Measurements from ENCODE around the gene LRRC4C. TPM values are rescaled to one million over a fixed set of nuclear protein-coding genes. Genes with fewer than 3 reads are reported as not detected.
A peak's percentile ranks its signal among the peaks of the same experiment; 100 is the strongest.

Gene LRRC4C
- total RNA-seq, 1 donor from 2014 or later: 1.3 TPM

DNA sequence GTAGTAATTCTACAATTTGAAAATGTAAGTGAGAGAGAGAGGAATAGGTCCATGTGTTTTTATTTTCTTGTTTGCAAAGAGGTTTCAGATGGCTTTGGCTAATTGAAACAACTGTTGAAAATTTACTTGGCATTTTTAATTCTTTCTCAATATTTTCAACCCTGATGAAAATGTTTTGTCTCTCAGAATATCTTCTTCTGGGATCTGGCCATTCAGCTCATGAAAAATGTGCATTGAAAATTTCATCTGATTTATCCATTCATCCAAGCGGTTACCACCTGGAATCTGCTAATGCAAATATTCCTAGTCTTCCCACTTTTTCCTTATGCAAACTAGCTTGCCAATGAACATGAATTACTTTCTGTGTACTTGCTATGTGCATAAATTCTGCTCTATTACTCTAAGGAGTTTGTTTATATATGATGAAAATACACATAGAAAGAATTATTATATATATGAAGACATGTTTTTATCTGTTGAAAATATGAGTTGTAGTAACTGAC lies 621.2 kb downstream of the LRRC4C start:
- Mint-ChIP-seq H3K27ac (no peak overlapping the region), H3K36me3 (ENCODE audit: insufficient read depth) (no peaks in the 10 kb centered on the region), H3K4me3 (ENCODE audit: low read depth) (no peak overlapping the region), H3K4me1 (ENCODE audit: low read depth) (no peaks in the 10 kb centered on the region), H3K27me3 (no peaks in the 10 kb centered on the region), H3K9me3 (ENCODE audit: low read depth) (no peaks in the 10 kb centered on the region)
- TF ChIP-seq, protein P1, sequence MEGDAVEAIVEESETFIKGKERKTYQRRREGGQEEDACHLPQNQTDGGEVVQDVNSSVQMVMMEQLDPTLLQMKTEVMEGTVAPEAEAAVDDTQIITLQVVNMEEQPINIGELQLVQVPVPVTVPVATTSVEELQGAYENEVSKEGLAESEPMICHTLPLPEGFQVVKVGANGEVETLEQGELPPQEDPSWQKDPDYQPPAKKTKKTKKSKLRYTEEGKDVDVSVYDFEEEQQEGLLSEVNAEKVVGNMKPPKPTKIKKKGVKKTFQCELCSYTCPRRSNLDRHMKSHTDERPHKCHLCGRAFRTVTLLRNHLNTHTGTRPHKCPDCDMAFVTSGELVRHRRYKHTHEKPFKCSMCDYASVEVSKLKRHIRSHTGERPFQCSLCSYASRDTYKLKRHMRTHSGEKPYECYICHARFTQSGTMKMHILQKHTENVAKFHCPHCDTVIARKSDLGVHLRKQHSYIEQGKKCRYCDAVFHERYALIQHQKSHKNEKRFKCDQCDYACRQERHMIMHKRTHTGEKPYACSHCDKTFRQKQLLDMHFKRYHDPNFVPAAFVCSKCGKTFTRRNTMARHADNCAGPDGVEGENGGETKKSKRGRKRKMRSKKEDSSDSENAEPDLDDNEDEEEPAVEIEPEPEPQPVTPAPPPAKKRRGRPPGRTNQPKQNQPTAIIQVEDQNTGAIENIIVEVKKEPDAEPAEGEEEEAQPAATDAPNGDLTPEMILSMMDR (IDR thresholded peaks at IDR 0.05; ENCODE audit: unreplicated experiment): no peak
- no peak for DNase-seq (ENCODE audit: low spot score, unreplicated experiment)

DNA sequence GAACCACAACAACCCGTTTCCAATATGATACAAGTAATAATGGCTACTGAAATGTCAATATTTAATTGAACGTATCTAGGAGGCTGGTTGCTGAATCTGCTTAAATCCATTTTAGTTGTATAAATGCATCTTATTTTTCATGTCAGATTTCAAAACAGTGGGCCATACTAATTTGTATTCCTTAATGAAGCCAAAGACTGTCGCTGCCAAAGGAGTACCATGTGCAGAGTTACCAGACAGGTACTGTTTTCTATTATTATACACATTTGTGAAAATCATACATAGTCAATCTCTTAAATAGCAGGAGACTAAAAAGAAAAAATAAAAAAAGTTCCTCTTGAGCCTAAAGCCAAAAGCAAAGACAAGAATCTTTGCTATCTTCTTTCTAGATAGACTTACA lies 632.3 kb downstream of the LRRC4C start:
- no peak overlapping the region for H3K4me3 Mint-ChIP-seq (ENCODE audit: low read depth)
- TF ChIP-seq, protein P1 (IDR thresholded peaks at IDR 0.05; ENCODE audit: unreplicated experiment): no peak
- peaks cover 2% of the 10 kb centered on the region for H3K4me1 Mint-ChIP-seq (ENCODE audit: low read depth)
- no peaks in the 10 kb centered on the region for H3K27me3 Mint-ChIP-seq
- no peak for DNase-seq (ENCODE audit: low spot score, unreplicated experiment)
- no peak overlapping the region for H3K27ac Mint-ChIP-seq
- peaks cover 1% of the 10 kb centered on the region for H3K9me3 Mint-ChIP-seq (ENCODE audit: low read depth)
- H3K36me3 Mint-ChIP-seq (ENCODE audit: insufficient read depth): no peaks in the 10 kb centered on the region

DNA sequence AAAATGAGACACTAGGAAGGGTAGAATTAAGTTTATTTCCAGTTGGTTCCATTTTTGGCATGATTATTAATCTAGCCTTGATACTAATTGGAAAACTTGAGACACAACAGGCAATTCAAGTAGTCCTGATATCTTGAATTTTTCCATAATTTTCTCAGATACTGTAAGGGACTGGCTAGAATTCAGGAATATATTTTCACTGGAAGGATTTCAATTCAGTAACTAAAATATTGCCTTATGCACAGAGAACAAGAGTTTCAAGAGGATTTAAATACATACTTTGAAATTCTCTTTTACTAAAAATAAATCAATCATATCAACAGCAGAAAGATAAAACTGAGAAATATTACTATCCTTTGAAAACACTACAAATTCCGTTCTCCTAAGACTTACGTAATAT lies 632.9 kb downstream of the LRRC4C start:
- H3K4me3 Mint-ChIP-seq (ENCODE audit: low read depth): no peak overlapping the region
- H3K4me1 Mint-ChIP-seq (ENCODE audit: low read depth): peaks cover 2% of the 10 kb centered on the region
- H3K9me3 Mint-ChIP-seq (ENCODE audit: low read depth): peaks cover 3% of the 10 kb centered on the region
- no peak overlapping the region for H3K27ac Mint-ChIP-seq
- no peaks in the 10 kb centered on the region for H3K36me3 Mint-ChIP-seq (ENCODE audit: insufficient read depth)
- TF ChIP-seq, protein P1 (IDR thresholded peaks at IDR 0.05; ENCODE audit: unreplicated experiment): no peak
- no peak for DNase-seq (ENCODE audit: low spot score, unreplicated experiment)
- H3K27me3 Mint-ChIP-seq: no peaks in the 10 kb centered on the region

DNA sequence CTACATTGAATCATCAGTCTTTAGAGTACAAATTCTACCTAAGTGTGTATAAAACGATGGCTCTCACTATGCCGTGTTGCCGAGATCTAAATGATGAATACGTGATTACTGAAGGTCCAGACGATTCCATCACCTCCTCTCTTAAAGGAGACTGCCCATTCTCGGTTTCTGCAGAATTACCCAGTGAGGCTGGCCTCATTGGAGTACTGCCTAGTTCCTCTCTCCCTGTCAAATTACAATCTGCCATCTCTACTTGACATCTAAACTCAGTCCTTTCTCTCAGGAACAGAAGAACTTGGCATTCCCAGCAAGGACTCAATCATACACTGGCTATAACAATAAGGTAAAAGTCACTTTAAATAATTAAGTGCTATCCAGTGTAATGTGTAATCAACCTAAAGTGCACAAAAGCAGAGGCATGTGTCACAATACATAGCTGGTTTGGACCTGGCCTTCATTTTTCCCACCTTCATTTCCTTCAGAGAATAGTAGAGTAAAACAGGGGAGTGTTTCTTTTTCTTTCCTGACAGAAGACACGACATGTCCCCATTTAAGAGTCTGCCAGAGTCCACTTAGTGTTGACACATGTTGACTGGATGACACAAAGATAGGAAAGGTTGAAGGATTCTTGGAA lies 634.1 kb downstream of the LRRC4C start:
- Mint-ChIP-seq H3K9me3 (ENCODE audit: low read depth) (peaks cover 3% of the 10 kb centered on the region), H3K27me3 (no peaks in the 10 kb centered on the region), H3K27ac (no peak overlapping the region), H3K36me3 (ENCODE audit: insufficient read depth) (no peaks in the 10 kb centered on the region), H3K4me3 (ENCODE audit: low read depth) (no peak overlapping the region), H3K4me1 (ENCODE audit: low read depth) (peaks cover 2% of the 10 kb centered on the region)
- TF ChIP-seq, protein P1 (IDR thresholded peaks at IDR 0.05; ENCODE audit: unreplicated experiment): no peak
- no peak for DNase-seq (ENCODE audit: low spot score, unreplicated experiment)

DNA sequence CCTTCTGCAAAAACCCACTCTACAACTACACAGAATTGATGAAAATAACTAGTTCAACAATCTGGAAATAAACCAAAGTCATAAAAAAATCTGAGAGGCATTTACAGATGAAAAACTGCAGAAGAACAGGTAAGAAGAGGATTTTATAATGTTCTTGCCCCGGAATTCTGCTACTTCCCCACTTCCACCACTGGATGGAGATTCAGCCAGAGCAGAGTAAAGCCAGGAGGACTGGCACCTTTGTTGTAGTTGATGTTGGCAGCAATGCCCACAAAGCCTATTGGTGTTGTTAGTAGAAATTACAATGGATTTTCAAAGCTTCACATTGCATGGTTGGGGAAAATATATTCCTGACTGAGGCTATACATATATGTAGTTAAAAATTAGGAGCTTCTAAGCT lies 640.2 kb downstream of the LRRC4C start:
- TF ChIP-seq, protein P1 (IDR thresholded peaks at IDR 0.05; ENCODE audit: unreplicated experiment): peak; percentile 38

More for the DNA sequence above, 640.2 kb downstream of the LRRC4C start:
- Mint-ChIP-seq H3K36me3 (ENCODE audit: insufficient read depth) (no peaks in the 10 kb centered on the region), H3K4me1 (ENCODE audit: low read depth) (peaks cover 4% of the 10 kb centered on the region), H3K27me3 (no peaks in the 10 kb centered on the region), H3K9me3 (ENCODE audit: low read depth) (peaks cover 3% of the 10 kb centered on the region), H3K27ac (no peak overlapping the region), H3K4me3 (ENCODE audit: low read depth) (no peak overlapping the region)
- DNase-seq (ENCODE audit: low spot score, unreplicated experiment): no peak

Measured in progenitor cell of endocrine pancreas (in vitro differentiated cells).